ENCODE measurements around the gene GSAP.

Gene GSAP

DNA sequence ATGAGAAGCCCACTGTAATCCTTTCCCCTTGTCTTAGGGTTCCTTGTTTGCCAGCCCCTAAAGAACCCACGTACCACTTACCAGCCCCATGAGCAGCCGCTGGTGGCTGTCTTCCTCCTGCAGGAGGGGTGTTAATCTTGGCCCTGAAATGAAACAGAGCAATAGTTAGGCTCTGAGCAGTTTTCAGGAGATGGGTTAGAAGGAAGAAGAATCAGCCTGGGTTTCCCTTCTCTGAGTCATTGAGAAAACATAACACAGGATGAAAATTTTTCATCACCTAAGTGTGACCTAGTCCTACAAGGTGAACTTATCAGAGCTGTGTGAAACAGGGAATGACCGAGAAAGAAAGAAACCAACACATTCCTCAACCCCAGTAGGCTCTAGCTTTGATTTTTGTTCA is 90.0 kb downstream of the GSAP start:
- no peak for DNase-seq

GRCh38 chr7:77321300-77321699 is 94.8 kb downstream of the GSAP start:
- no peak for DNase-seq

DNA sequence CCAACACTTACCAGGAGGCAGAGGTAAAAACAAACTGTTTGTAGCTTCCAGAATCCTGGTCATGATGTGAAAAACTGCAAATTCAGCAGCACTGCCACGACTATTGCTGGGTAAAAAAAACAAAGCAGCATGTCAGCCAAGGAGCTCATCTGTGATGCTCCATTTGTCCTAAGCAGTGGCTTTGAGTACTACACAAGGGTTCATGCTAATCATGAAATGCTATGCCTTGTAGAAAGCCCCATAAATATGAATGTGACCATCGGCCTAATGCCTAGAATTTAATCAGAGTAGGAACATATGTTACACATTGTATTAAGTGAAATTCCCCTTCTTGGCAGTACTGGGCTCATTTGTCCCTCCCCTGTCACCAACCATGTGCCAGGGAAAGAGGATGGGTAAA is 95.4 kb downstream of the GSAP start:
- no peak for DNase-seq

GRCh38 chr7:77320137-77320536 is 96.0 kb downstream of the GSAP start:
- DNase-seq, result no peak

DNA sequence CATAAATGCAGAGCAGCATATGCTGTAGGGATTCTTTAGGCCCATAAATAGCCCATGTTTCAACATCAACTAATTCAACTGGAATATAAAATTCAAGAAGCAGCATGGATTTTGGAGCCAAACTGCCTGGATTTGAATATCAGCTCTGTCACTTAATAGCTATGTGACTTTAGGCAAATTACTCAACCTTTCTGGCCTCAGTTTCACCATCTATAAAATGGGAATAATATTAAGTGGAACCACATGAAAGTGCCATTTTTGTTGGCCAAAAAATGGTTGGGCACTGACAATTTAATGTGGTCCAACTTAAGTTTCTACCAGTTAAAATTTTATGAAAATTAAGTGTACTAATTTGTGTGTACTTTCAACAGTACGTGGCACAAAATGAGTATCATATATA is 98.1 kb downstream of the GSAP start:
- DNase-seq, result no peak

GRCh38 chr7:77316219-77316978 is 99.8 kb downstream of the GSAP start:
- no peak for DNase-seq

DNA sequence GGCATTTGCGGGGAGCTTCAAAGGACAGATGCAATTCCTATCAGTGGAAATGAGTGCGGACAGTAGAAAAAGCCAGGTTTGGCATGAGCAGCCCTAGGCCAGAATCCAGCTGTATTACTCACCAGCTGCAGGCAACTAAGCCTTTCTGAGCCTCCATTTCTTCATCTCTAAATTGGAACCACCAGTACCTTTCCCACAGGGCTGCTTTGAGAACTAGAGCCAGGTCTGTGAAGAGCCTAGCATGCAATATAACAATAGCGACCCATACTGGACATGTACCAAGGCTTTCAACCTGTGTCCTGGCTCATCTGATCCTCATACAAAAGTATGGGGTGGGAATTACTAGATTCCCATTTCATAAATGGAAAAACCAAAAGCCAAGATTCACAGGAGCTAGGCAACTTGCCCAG is 101.0 kb downstream of the GSAP start:
- DNase-seq, result no peak

DNA sequence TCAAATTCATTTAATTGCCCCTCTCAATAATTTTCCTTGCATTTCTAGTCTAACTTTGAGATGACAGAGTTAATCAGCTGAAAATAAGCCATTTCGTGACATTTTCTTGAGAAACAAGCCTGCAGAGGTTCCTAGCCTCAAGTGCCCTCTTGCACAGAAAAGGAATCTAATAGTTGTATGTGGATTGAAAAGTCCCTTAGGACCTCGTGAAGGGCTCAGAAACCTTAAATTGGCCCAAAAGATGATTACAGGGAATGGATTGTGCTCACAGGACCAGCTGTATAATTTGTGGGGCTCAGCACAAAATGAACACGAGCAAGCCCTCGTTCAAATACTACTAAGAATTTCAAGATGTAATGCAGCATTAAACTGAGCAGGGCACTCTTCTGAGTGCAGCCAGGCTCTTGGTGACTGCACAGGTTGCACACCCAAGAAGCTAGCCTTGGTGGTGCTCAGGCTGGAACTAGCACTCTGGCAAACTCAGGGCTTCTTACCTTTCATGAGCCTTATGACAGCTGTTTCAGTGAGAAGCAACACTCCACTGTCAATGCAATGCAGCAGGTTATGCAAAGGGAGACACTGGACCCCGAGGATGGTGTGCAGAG is 102.2 kb downstream of the GSAP start:
- DNase-seq, result no peak

GRCh38 chr7:77313085-77313484 is 103.1 kb downstream of the GSAP start:
- no peak for DNase-seq

GRCh38 chr7:77310982-77311381 is 105.2 kb downstream of the GSAP start:
- no peak for DNase-seq

DNA sequence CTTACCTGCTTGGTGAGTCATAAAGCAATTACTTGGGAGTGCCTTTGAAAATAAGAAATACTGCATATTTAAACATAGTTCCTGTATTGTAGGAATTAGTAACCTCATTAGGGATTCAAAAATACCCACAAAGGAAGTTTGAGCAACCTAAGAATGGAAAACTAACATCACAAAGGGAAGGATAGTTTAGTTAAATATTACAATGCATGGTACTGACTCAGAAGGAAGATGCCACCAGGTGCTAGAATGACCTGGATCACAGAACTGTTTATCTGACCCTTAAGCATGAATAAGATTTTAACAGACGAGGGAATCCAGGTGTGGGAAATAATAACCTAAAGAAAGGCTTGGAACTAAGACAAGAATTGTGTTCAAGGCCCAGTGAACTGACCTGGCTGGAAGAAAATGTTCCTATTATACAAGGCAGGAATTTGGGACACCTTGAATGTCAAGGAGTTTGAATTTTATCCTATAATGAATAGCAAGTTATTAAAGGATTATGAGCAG is 106.4 kb downstream of the GSAP start:
- DNase-seq, result no peak

DNA sequence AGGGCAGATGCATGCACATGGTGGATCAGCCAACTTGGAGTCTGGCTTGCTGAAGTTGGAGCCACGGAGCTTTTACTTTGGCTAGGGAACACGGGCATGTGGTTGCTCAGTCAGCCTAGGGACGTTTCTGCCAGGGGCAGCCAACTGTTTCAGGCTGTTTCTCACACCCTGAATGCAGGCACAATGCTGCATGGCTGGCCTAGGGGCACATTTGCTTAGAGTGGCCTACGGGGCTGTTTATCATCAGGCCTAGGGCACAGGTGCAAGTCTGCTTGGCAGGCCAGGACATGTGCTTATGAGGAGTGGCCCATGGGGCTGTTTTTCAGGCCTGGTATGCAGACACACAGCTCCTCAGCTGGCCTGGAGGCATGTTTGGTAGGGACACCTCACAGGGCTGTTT is 107.4 kb downstream of the GSAP start:
- DNase-seq, result no peak

DNA sequence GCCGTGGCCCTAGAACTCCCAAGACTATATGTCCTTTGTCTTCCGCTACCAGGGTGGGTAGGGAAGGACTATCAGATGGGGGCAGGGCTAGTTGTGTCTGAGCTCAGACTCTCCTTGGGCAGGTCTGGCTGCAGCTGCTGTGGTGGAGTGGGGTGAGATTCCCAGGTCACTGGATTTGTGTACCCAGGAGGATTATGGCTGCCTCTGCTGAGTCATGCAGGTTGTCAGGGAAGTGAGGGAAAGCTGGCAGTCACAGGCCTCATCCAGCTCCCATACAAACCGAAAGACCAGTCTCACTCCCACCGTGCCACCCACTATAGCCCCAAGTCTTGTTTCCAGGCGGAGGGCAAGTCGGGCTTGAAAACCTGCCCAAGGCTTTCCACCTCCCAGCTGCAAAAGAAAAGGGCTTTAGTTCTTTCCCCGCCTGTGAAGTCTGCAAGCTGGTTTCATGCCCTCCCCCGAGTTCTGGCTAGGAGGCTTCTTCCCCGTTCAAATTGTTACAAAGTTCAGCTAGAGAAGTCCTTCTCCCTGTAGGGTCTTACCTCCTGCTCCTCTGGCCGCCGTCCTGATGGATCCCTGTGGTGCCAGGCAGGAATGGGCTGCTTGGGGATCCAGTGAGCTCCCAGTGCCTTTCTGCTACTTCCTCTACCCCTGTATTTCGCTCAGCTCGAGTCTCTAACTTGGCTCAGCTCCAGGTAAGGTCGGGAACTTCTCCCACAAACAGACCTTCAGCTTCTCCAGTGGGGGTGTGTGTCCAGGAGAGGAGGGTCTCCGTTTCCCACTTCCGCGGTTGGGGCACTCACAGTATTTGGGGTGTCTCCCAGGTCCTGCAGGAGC is 109.7 kb downstream of the GSAP start:
- no peak for DNase-seq

GRCh38 chr7:77295549-77295948 is 120.6 kb downstream of the GSAP start:
- no peak for DNase-seq

GRCh38 chr7:77293046-77293445 is 123.1 kb downstream of the GSAP start:
- no peak for DNase-seq

DNA sequence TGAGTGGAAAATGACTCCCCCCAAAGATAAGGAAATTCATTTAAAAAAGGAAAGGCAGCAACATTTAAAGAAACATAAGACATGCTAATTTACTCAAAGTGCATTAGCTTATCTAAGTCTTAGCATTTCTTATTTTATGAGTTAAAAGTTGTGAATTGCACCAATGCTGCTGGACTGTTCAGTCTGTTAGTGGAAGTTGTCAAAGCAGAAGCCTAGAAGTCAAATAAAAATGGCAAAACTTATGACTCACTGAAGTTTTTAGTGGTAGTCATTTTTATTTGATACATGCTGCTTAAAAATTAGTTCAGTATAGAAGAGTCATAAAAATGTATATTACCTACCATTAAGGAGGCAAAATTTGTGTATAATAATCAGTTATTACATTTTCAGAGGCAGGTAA is 125.7 kb downstream of the GSAP start:
- no peak for DNase-seq

- DNase-seq, result no peak
Measured at GRCh38 chr7:77289387-77289786, 126.8 kb downstream of the GSAP start.

GRCh38 chr7:77288676-77289320 is 127.4 kb downstream of the GSAP start:
- DNase-seq, result no peak

- no peak for DNase-seq
Measured at GRCh38 chr7:77284616-77285015, 131.5 kb downstream of the GSAP start.

DNA sequence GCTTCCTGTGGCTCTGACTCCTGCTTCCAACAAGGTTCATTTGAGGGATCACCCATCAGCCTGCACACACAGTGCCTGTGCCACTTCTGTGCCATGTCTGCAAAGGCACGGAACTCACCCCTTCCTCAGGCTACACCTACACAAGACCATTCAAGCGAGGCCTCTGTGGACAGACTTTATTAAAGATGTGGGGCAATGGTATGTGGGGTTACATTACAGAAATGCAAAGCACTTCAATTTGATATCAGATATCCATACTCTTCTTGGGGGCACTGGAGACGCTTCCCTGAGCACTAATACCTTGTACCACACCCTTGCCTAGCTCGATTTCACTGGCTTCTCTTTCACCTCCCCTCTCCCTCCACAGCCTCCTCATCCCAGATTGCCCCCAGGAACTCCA is 132.1 kb downstream of the GSAP start:
- no peak for DNase-seq

DNA sequence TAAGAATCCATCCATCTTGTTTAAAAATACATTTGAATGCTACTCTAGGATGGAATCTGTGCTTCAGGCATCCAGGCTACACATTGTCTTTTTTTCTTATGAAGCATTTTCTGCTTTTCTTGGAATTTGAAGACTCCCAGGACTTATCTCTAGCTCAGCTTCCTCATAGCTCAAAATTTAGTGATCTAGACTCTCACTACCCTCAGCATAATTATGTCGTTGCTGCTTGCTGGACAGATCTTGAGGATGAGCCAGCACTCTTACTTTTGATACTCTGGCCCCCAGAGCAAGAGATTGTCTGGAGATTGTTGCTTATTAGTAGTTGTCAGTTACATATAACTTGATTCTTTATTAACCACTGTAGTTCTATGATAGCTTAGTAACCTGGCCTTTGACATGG is 133.3 kb downstream of the GSAP start:
- DNase-seq, result no peak

GRCh38 chr7:77281780-77282478 is 134.2 kb downstream of the GSAP start:
- DNase-seq, result no peak

DNA sequence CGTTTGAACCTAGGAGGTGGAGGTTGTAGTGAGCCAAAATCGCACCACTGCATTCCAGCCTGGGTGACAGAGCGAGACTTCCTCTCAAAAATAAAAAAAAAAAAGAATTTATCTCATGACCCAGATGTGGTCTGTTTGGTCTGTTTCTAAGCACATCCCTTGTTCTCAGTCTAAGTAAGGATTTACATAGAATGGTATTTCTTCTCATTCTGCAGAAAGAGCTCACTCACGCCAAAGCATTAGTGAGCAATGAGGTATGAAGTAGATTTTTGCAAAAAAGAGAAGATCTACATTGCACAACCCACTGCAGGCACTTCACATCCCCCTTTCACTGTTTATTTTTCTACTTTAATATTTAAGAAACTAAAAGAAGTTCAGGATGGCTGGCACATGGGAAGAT is 140.0 kb downstream of the GSAP start:
- DNase-seq, result no peak

All from NCI-H1048 (cell line).